ENCODE data around the gene PSMB4. TPM values are rescaled to one million over a fixed set of nuclear protein-coding genes. Genes with fewer than 3 reads are reported as not detected.
"Not testable (repeated sequence)": the region's sequence is repeated elsewhere in the genome, so short reads cannot be mapped to it uniquely, and the experiment has no call there.

The PSMB4 gene
- polyA plus RNA-seq (ENCODE audit: low read depth in 6 of 6): 10 to 100 TPM; 50.2 to 79.3 (median 57.7) TPM

DNA sequence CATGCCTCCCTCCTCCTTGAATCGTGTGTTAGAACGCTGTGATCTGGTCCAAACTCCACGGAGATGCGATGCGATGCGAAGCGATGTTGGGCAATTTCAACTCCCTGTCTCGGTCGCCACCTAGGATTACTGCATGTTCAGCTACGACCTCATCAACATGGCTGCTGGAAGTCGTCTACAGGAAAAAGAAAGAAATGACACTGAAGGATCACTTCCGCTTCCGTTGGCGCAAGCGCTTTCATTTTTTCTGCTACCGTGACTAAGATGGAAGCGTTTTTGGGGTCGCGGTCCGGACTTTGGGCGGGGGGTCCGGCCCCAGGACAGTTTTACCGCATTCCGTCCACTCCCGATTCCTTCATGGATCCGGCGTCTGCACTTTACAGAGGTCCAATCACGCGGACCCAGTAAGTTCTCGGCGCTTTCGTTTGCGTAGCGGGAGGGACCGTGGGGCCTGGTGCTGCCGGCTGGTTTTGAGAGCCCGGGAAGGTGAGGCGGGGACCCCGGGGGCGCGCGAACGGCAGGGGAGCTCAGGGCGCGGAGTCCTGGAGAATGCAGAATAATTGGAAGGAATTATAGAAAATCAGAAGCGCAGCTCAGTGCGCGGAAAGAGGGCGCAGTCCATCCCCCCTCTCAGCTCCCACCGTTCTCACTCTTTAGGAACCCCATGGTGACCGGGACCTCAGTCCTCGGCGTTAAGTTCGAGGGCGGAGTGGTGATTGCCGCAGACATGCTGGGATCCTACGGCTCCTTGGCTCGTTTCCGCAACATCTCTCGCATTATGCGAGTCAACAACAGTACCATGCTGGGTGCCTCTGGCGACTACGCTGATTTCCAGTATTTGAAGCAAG lies at the start of gene PSMB4:
TSS of gene PSMB4 (plus strand) at position 250 of the 848 bp plus-strand sequence. CDS start at position 265, 15 bp downstream.
- H3K4me1 Mint-ChIP-seq: peaks cover 17 to 22% (median 20%) of the 10 kb centered on the region in 3 donors
- ATAC-seq (ENCODE audit: low read depth in 2 of 2) (peak; percentile 95 to 96), DNase-seq (peak; percentile 83)
- peak within 1 kb of the TSS; percentile 98 to 100 (median 99) for H3K27ac Mint-ChIP-seq
- H3K36me3 Mint-ChIP-seq: peaks cover 6 to 8% of the 10 kb centered on the region in 2 donors
- no peaks in the 10 kb centered on the region for H3K27me3 Mint-ChIP-seq
- H3K9me3 Mint-ChIP-seq: no peaks in the 10 kb centered on the region
- peak within 1 kb of the TSS; percentile 89 to 100 (median 98) for H3K4me3 Mint-ChIP-seq

GRCh38 chr1:151350323-151350722 lies 49.0 kb upstream of the PSMB4 start:
- not testable (repeated sequence) for ATAC-seq (ENCODE audit: low read depth in 2 of 2); H3K27me3 Mint-ChIP-seq
- H3K9me3 Mint-ChIP-seq: peaks cover 0 to 12% (median 0%) of the 10 kb centered on the region in 7 donors

DNA sequence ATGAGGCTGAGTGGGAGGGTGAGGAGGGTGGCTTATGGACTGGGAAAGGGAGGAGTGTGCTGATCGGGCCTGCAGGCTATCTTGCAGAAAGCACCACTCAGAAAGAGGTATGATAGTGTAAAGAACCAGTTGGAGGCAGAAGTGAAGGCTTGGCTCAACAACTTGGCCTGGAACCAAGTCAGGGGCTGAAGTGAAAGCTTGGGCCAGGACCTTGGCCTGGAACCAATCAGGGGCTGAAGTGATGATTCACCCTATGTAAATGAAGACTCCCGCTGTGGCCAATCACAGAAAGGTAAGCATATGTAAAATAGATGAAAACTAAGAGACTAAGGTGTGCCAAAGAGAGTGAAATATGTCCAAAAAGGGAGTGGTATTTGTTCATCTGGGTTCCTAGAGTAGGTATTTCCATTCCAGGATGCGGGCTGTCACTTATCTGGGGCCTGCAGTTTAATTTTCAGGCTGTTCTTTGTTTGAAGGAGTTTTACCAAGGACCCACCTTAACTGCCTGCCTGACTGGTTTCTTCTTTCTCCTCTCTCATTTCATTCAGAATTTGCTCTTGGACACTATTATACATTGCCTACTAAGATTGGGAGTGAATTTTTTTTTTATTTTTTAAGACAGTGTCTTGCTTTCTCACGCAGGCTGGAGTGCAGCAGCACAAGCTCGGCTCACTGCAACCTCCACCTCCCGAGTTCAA lies 47.2 kb upstream of the PSMB4 start:
- no peaks in the 10 kb centered on the region for H3K36me3 Mint-ChIP-seq
- no peak for DNase-seq
- peaks cover 0 to 12% (median 0%) of the 10 kb centered on the region in 7 donors for H3K9me3 Mint-ChIP-seq
- no peak overlapping the region for H3K4me3 Mint-ChIP-seq
- H3K27ac Mint-ChIP-seq: no peak overlapping the region
- ATAC-seq (ENCODE audit: low read depth in 2 of 2): no peak
- peaks cover 11 to 14% (median 12%) of the 10 kb centered on the region in 3 donors for H3K4me1 Mint-ChIP-seq
- H3K27me3 Mint-ChIP-seq: no peaks in the 10 kb centered on the region

More at GRCh38 chr1:151350323-151350722, 49.0 kb upstream of the PSMB4 start:
- peaks cover 7 to 16% of the 10 kb centered on the region in 2 donors for H3K36me3 Mint-ChIP-seq
- not testable (repeated sequence) for H3K4me3 Mint-ChIP-seq, DNase-seq
- peak overlapping the region in 1 of 6 donors; percentile 99 for H3K27ac Mint-ChIP-seq
- peaks cover 25 to 32% (median 29%) of the 10 kb centered on the region in 3 donors for H3K4me1 Mint-ChIP-seq

- peaks cover 0 to 3% of the 10 kb centered on the region in 2 donors for H3K36me3 Mint-ChIP-seq
- ATAC-seq (ENCODE audit: low read depth in 2 of 2) (no peak), DNase-seq (no peak)
- H3K27ac Mint-ChIP-seq: peak overlapping the region in 1 of 6 donors; percentile 38
- no peaks in the 10 kb centered on the region for H3K27me3 Mint-ChIP-seq
- peaks cover 0 to 1% (median under 1%) of the 10 kb centered on the region in 3 donors for H3K4me1 Mint-ChIP-seq
- no peak overlapping the region for H3K4me3 Mint-ChIP-seq
- H3K9me3 Mint-ChIP-seq: peaks cover 0 to 6% (median 1%) of the 10 kb centered on the region in 7 donors
Observed at GRCh38 chr1:151356696-151357095, 42.7 kb upstream of the PSMB4 start.

- peak overlapping the region in 1 of 6 donors; percentile 27 for H3K27ac Mint-ChIP-seq
- H3K4me1 Mint-ChIP-seq: peaks cover 3 to 5% (median 5%) of the 10 kb centered on the region in 3 donors
- peaks cover 0 to 15% of the 10 kb centered on the region in 2 donors for H3K36me3 Mint-ChIP-seq
- DNase-seq (no peak), ATAC-seq (ENCODE audit: low read depth in 2 of 2) (no peak)
- peaks cover 0 to 14% (median 8%) of the 10 kb centered on the region in 7 donors for H3K9me3 Mint-ChIP-seq
- peaks cover 0 to 6% (median 0%) of the 10 kb centered on the region in 3 donors for H3K27me3 Mint-ChIP-seq
- no peak overlapping the region for H3K4me3 Mint-ChIP-seq
Observed at GRCh38 chr1:151361883-151362282, 37.5 kb upstream of the PSMB4 start.

DNA sequence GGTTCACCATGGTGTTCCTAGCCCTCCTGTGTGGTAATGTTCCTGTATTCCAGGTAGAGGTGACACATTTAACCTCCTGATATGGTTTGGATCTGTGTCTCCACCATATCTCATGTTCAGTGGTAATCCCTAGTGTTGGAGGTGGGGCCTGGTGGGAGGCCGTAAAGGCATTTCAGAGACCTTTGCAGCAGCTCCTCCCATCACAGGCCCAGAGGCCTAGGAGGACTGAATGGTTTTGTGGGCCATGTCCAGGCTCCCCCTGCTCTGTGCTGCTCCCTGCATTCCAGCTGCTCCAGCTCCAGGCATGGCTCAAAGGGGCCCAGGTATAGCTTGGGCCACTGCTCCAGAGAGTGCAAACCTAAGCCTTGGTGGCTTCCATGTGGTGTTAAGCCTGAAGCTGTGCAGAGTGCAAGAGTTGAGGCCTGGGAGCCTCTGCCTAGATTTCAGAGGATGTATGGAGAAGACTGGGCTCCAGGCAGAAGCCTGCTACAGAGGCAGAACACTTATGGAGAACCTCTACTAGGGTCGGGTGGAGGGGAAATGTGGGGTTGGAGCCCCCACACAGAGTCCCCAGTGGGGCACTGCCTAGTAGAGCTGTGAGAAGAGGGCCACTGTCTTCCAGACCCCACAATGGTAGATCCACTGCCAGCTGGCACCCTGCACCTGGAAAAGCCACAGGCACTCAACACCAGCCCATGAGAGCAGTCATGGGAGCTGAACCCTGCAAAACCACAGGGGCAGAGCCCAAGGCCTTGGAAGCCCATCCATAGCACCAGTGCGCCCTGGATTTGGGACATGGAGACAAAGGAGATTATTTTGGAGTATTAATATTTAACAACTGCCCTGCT lies 36.8 kb upstream of the PSMB4 start:
- peaks cover 3 to 5% (median 5%) of the 10 kb centered on the region in 3 donors for H3K4me1 Mint-ChIP-seq
- H3K27ac Mint-ChIP-seq: no peak overlapping the region
- no peak for DNase-seq
- H3K36me3 Mint-ChIP-seq: peaks cover 0 to 15% of the 10 kb centered on the region in 2 donors
- H3K27me3 Mint-ChIP-seq: peaks cover 0 to 6% (median 0%) of the 10 kb centered on the region in 3 donors
- H3K9me3 Mint-ChIP-seq: peaks cover 0 to 14% (median 8%) of the 10 kb centered on the region in 7 donors
- no peak for ATAC-seq (ENCODE audit: low read depth in 2 of 2)
- H3K4me3 Mint-ChIP-seq: no peak overlapping the region

GRCh38 chr1:151364996-151365395 lies 34.4 kb upstream of the PSMB4 start:
- Mint-ChIP-seq H3K27me3 (peaks cover 0 to 6% (median 0%) of the 10 kb centered on the region in 3 donors), H3K36me3 (peaks cover 0 to 15% of the 10 kb centered on the region in 2 donors), H3K4me1 (peaks cover 3 to 5% (median 5%) of the 10 kb centered on the region in 3 donors), H3K27ac (no peak overlapping the region), H3K4me3 (no peak overlapping the region), H3K9me3 (peaks cover 0 to 14% (median 8%) of the 10 kb centered on the region in 7 donors)
- DNase-seq: no peak
- no peak for ATAC-seq (ENCODE audit: low read depth in 2 of 2)

GRCh38 chr1:151367658-151368392 lies 31.5 kb upstream of the PSMB4 start:
- H3K4me1 Mint-ChIP-seq: peaks cover 0 to 5% (median 0%) of the 10 kb centered on the region in 3 donors
- no peak for DNase-seq
- H3K9me3 Mint-ChIP-seq: peaks cover 0 to 9% (median 0%) of the 10 kb centered on the region in 7 donors
- no peak overlapping the region for H3K27ac Mint-ChIP-seq
- no peak for ATAC-seq (ENCODE audit: low read depth in 2 of 2)
- H3K27me3 Mint-ChIP-seq: peaks cover 0 to 6% (median 0%) of the 10 kb centered on the region in 3 donors
- no peak overlapping the region for H3K4me3 Mint-ChIP-seq
- H3K36me3 Mint-ChIP-seq: peaks cover 0 to 2% of the 10 kb centered on the region in 2 donors

- no peak for ATAC-seq (ENCODE audit: low read depth in 2 of 2)
- H3K4me3 Mint-ChIP-seq: no peak overlapping the region
- DNase-seq: no peak
- H3K36me3 Mint-ChIP-seq: no peaks in the 10 kb centered on the region
- H3K4me1 Mint-ChIP-seq: peaks cover 0 to 5% (median 0%) of the 10 kb centered on the region in 3 donors
- no peak overlapping the region for H3K27ac Mint-ChIP-seq
- H3K27me3 Mint-ChIP-seq: peaks cover 0 to 6% (median 0%) of the 10 kb centered on the region in 3 donors
- peaks cover 0 to under 1% (median 0%) of the 10 kb centered on the region in 7 donors for H3K9me3 Mint-ChIP-seq
Observed at GRCh38 chr1:151368393-151369301, 30.7 kb upstream of the PSMB4 start.

GRCh38 chr1:151369302-151369610 lies 30.1 kb upstream of the PSMB4 start:
- H3K27ac Mint-ChIP-seq: no peak overlapping the region
- no peak for ATAC-seq (ENCODE audit: low read depth in 2 of 2)
- no peak overlapping the region for H3K4me3 Mint-ChIP-seq
- peaks cover 0 to 5% (median 0%) of the 10 kb centered on the region in 3 donors for H3K4me1 Mint-ChIP-seq
- H3K27me3 Mint-ChIP-seq: peaks cover 0 to 3% (median 0%) of the 10 kb centered on the region in 3 donors
- H3K36me3 Mint-ChIP-seq: no peaks in the 10 kb centered on the region
- H3K9me3 Mint-ChIP-seq: no peaks in the 10 kb centered on the region
- no peak for DNase-seq

GRCh38 chr1:151369621-151370048 lies 29.7 kb upstream of the PSMB4 start:
- ATAC-seq (ENCODE audit: low read depth in 2 of 2) (no peak), DNase-seq (no peak)
- Mint-ChIP-seq H3K27me3 (no peaks in the 10 kb centered on the region), H3K27ac (no peak overlapping the region), H3K4me3 (no peak overlapping the region), H3K9me3 (no peaks in the 10 kb centered on the region), H3K36me3 (no peaks in the 10 kb centered on the region), H3K4me1 (peaks cover 0 to 5% (median 0%) of the 10 kb centered on the region in 3 donors)
